GM12875 (cell line): ENCODE data around the gene LHX2.

Experiments
- H3K4me3 ChIP-seq: one replicate; pipeline ENCODE4 v1.5.1; 2011; ENCODE audit warnings: low read depth, low read length, control low read depth
- TF ChIP-seq, protein P1 (sequence below): IDR thresholded peaks from 2 replicates; pipeline ENCODE4 v1.5.1; 2011; ENCODE audit warnings: low read depth, mild to moderate bottlenecking, control low read depth, inconsistent platforms, low read length, moderate library complexity, borderline replicate concordance; ENCODE audit not compliant: insufficient read depth

Gene LHX2

DNA sequence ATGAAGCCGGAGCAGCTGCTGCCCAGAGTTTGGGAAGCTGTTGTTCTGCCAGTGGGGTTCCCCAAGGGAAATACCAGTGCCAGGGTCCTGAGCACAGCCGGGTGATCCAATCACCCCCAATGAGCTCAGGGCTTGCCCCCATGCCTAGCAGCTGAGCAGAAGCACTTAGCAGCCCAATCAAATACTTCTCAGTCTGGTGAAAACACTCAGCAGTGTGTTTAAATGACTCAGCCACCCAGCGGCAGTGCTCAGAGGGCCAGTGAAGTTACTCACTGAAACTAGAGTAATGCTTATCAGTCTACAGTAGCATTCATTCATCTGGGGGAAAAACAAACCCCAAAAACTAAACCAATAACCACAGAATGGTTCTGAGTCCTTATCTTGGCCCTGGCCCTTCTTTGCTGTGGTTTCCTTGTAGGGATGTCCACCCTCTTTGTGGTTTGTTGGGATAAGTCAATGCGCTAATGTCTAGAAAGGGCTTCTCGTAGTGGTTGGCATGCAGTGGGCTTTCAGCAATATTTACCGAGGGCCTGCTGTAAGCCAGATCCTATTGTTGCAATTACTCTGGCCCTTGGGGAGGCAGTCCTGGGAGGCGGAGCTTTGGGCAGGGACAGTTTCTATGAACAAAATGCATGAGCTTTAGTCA lies 43.1 kb downstream of the LHX2 start:
- TF ChIP-seq, protein P1, sequence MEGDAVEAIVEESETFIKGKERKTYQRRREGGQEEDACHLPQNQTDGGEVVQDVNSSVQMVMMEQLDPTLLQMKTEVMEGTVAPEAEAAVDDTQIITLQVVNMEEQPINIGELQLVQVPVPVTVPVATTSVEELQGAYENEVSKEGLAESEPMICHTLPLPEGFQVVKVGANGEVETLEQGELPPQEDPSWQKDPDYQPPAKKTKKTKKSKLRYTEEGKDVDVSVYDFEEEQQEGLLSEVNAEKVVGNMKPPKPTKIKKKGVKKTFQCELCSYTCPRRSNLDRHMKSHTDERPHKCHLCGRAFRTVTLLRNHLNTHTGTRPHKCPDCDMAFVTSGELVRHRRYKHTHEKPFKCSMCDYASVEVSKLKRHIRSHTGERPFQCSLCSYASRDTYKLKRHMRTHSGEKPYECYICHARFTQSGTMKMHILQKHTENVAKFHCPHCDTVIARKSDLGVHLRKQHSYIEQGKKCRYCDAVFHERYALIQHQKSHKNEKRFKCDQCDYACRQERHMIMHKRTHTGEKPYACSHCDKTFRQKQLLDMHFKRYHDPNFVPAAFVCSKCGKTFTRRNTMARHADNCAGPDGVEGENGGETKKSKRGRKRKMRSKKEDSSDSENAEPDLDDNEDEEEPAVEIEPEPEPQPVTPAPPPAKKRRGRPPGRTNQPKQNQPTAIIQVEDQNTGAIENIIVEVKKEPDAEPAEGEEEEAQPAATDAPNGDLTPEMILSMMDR, result no peak
- H3K4me3 ChIP-seq, result no peak overlapping the region

DNA sequence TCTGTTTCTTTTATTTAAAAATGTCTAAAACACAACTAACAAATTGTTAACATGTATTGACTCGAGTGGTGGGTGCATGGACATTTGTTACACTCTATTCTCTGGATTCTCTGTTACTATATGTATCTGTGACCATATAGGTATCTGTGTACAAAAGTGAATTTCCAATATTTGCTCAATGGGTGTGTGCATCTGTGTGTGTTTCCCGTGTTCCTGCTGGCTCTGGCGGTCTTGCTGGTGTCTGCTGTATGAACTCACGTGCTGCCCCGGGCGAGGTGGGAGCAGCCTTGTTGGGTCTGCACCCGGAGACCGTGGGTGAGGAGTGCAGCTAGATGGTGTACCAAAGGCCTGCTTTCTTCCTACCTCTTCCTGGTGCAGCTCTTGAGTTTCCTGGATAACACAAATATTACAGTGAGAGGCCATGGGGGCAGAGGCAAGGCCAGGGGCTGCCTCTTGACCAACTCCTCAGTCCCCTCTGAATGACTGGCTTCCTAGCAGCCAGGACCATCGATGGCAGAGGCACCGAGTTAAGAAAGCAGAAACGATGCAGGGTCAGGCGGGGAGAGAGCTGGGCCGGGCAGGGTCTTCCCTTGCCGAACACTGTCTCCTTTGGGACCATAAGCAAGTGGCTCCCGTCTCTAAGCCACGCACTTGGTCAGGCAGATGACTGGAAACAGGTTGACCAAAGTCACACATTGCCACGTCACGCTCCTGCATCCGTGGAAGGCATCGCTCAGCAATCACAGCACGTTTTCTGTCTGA lies 49.5 kb downstream of the LHX2 start:
- TF ChIP-seq, protein P1, result no peak
- H3K4me3 ChIP-seq, result no peak overlapping the region

DNA sequence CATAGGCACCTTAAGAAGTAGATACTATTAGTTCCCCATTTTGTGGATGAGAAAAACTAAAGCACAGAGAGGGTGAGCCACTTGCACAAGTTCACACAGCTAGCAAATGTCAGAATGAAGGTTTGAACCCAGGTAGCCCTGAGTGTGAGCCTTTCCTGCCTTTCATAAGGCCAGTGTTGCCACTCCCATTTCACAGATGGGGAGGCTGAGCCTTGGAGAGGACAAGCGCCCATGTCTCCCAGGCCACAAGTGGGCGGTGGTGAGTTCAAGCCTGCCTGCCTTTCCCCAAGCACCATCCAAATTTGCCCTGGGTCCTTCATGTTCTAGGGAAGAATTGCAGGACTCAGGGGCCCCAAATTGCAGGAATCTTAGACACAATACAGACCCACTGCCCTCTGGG lies 50.6 kb downstream of the LHX2 start:
- H3K4me3 ChIP-seq, result no peak overlapping the region
- TF ChIP-seq, protein P1, result peak; percentile 86

DNA sequence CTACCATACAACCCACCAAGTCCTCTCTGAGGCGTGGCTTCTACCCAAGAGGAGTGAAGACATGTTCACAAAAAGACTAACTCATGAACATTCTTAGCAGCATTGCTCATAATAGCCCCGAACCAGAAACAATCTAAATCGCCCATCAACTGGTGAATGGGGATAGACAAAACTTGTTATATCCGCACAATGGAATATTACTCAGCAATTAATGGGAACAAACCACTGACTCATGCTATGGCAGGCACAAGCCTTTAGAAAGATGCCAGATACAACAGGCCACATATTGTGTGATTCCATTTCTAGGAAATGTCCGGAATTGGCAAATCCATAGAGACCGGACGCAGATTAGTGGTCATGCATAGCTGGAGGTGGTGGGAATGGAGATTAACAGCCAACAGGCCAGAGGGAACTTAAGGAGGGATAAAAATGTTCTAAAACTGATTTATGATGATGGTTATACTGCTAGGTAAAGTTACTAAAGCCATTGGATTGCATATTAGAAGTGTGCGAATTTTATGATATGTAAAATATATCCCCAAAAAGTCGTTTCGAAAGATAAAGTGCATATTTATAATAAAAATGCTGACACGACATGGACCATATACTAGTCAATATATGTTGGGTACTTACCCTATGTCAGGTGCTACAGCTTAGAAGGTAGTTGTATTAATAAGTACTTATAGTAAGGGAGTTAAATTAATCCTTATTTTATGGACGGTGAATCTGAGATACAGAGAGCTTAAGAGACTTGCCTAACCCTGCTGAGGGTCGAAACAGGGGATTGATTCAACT lies 55.4 kb downstream of the LHX2 start:
- H3K4me3 ChIP-seq, result no peak overlapping the region
- TF ChIP-seq, protein P1, result no peak

DNA sequence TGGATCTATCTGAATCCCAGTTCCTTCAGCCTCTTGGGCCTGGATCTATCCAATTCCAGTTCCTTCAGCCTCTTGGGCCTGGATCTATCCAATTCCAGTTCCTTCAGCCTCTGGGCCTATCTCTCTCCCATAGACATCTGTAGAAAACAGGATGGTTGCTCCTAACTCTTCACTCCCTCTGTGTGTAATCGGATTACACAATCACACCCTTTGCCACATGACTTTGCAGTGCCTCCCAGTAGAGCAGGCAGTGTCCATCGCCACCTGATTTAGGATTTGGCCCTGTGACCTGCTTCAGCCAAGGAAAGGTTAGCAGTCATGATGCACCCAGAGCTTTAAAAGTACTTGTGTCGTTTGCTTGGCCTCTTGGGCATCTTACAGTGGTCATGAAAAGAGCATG lies 56.7 kb downstream of the LHX2 start:
- H3K4me3 ChIP-seq, result no peak overlapping the region
- TF ChIP-seq, protein P1, result no peak

DNA sequence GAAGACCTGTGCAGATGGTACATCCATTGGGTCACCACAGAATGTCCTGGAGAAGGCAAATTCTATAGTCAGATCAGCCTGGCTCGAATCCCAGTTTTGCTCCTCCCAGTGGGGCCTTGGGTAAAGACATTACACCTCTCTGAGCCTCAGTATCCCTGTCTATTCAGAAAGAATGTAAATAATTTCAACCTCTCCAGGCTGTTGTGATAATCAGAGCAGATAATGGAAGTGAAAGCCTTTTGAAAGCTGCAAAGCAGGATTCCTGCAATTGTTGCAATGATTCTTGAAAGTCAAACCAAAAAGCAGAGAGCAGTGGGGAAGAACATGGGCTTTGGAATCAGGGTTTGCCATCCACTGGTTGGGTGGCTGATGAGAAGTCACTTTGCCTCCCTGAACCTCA lies 63.2 kb downstream of the LHX2 start:
- TF ChIP-seq, protein P1, result no peak
- H3K4me3 ChIP-seq, result no peak overlapping the region
